Retinal pigment epithelial cell (primary cell): ENCODE results near the gene MEIOSIN.
A peak's percentile ranks its signal among the peaks of the same experiment; 100 is the strongest.

ENCODE experiments used
- DNase-seq: peaks from one replicate; pipeline ENCODE4 v3.0.0-alpha.2; 2010; ENCODE audit warnings: low read depth
- H3K4me3 ChIP-seq: 2 replicates; pipeline ENCODE4 v1.5.1; 2011; ENCODE audit warnings: mild to moderate bottlenecking, low read length, control low read depth, moderate library complexity
- CTCF ChIP-seq: conservative IDR thresholded peaks from 2 replicates; pipeline ENCODE4 v1.5.1; 2011; ENCODE audit warnings: low read depth, low read length, control low read depth, inconsistent platforms

MEIOSIN gene

GRCh38 chr19:45729800-45730290 is 3.4 kb upstream of the MEIOSIN start:
- no peak for TF ChIP-seq CTCF
- no peak for DNase-seq
- peak overlapping the region; percentile 95 for H3K4me3 ChIP-seq

GRCh38 chr19:45730368-45731288 is 2.6 kb upstream of the MEIOSIN start, which contains the start of gene FBXO46:
FBXO46 (minus strand) TSS chr19:45730896; CDS start chr19:45713495, 17,401 bp downstream.
- peak within 1 kb of the TSS; percentile 95 for H3K4me3 ChIP-seq
- TF ChIP-seq CTCF: peak; percentile 35

GRCh38 chr19:45739498-45740439 is 6.5 kb downstream of the MEIOSIN start:
- TF ChIP-seq CTCF: no peak
- no peak overlapping the region for H3K4me3 ChIP-seq
- no peak for DNase-seq

More at GRCh38 chr19:45730368-45731288, 2.6 kb upstream of the MEIOSIN start, which contains the start of gene FBXO46:
- peak; percentile 94 for DNase-seq

- H3K4me3 ChIP-seq: no peak overlapping the region
- no peak for TF ChIP-seq CTCF
- DNase-seq: no peak
Measured at GRCh38 chr19:45742969-45743368, 9.7 kb downstream of the MEIOSIN start.

- TF ChIP-seq CTCF: no peak
- no peak overlapping the region for H3K4me3 ChIP-seq
- DNase-seq: no peak
Measured at GRCh38 chr19:45745606-45746005, 12.4 kb downstream of the MEIOSIN start.

- DNase-seq: no peak
- H3K4me3 ChIP-seq: no peak overlapping the region
- TF ChIP-seq CTCF: no peak
Measured at GRCh38 chr19:45746866-45747265, 13.6 kb downstream of the MEIOSIN start.
